HG03520 (cell line): ENCODE data around the gene STARD3.
A peak's percentile ranks its signal among the peaks of the same experiment; 100 is the strongest.
"Not testable (repeated sequence)": the region's sequence is repeated elsewhere in the genome, so short reads cannot be mapped to it uniquely, and the experiment has no call there.

Source experiments
- ATAC-seq: cut with Tn5 transposase; IDR thresholded peaks from one replicate; pipeline ENCODE4 v1.9.1; 2021; ENCODE audit warnings: mild to moderate bottlenecking, moderate library complexity; ENCODE audit not compliant: unreplicated experiment

The STARD3 gene

DNA sequence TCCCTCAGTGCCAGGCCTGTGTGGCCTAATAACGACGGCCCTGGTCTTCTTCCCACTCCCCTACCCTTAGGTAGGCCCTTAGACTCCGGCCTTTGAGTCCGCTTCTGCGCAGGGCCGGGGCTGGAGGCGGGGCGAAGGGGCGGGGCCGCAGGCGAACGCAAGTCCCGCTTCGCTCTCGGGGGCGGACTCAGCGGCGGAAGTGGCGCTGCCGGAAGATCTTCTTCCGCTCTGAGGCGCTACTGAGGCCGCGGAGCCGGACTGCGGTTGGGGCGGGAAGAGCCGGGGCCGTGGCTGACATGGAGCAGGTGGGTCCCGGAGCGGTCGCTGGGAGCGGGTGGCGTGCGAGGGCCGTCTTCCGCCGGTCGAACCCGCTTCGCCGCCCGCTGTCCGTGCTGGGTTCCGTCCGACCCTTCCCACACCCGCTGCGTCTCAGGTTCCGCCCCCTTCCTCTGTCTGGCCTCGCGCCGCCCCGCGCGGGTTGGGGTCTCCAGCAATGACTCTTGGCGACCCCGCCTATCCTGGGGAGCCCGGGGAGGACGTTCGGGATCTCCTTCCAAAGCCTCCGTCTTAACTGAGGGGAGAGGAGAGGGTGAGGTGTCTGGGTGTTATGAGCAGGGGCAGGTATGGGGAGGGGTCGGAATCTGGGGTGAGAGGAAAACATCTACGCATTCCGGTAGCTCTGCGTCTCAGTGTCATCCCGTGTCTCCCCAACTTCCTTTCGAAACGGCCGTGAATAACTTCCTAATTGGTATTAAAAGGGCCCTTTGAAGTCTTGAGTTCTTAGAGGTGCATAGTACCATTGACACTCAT, at the start of gene STARD3:
Gene STARD3 (plus strand): TSS at position 218 of the 810 bp plus-strand sequence. CDS start 16,388 bp downstream, outside the sequence.
- ATAC-seq = peak; percentile 60

DNA sequence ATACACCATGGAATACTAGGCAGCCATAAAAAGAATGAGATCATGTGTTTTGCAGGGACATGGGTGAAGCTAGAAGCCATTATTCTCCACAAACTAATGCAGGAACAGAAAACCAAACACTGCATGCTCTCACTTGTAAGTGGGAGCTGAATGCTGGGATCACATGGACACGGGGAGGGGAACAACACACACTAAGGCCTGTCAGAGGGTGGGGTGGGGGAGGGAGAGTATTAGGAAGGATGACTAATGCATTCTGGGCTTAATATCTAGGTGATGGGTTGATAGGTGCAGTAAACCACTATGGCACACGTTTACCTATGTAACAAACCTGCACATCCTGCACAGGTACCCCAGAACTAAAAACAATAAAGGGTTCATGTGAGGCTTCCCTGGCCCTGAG, 46.8 kb upstream of the STARD3 start:
- not testable (repeated sequence) for ATAC-seq

DNA sequence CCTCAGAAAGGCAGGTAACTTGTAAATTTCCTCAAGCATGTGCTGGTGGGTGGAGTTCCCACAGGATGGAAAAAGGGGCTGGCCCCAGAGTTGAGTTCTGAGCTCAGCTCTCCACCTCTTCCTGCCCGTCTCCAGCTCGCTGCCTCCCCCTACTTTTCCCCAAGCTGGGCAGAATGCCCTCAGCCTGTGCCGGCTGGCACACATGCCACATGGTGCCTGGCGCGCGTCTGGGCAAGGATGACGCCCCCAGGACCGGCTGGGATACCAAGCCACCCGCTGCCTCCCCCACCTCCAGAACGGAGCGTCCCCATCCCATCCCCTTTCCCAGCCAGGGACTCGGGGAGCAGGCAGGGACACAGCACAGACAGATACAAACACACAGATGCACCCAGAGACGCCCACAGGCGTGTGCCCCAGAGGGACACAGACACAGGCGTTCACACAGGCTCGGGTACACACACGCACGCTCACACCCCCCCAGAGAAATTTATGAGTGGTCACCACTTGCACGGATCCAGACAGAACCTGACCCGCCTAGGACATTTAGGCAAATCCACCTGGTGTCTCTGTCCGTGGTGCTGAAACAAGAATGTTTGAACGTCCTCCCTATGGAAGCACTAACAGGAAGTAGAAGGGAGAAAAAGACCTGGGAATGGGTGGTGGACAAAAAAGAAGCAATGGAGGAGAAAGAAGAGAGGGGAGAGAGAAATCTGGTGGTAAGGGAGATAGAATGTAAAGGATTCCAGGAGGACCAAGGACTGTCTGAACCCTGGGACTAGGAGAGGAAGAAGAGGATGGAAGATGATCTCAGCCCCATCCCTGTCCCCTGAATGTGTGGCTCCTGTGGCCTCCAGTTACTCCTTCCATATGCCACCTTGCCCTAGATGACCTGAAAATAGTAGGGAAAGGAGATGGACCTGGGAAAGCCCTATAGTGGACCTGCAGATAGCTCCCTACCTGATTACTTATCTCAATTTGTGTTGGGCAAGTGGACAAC, 44.7 kb upstream of the STARD3 start:
- ATAC-seq = no peak

DNA sequence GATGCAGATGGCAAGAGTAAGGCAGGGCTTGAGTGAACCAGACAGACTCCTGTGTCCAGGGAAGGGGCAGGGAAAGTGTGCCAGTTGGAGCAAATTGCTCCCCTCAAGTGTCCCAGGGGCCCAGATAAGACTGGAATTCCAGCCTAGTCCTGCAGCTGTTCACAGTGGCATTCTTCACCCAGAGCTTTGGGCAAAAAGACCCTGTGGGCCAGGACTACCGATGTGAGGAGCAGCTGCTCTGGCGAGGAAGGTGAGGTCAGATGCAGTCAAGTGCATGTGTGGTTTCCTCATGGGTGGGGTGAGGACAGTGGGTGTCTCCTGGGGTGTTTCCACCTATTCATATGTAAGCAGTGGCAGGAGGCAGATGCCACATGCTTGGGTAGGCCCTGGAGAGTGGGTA, 43.6 kb upstream of the STARD3 start:
- ATAC-seq = no peak

DNA sequence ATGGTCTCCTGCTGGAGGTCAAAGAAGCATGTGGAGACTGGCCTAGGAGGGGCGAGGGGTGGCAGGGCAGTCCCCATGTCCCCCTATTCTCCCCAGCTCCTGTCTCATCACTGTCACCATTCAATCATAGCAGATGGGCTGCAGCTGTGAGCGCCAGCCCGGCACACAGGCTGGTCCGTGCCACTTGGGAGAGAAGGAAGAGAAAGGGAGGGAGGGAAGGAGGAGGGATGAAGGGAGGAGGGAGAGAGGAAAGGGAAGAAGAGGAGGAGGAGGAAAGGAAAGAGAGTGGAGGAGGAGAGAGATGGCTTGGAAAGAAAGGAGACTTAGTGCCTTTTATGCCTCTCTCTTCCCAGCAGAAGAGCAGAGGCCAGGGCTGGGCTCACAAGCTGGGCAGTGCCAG, 41.6 kb upstream of the STARD3 start:
- no peak for ATAC-seq

DNA sequence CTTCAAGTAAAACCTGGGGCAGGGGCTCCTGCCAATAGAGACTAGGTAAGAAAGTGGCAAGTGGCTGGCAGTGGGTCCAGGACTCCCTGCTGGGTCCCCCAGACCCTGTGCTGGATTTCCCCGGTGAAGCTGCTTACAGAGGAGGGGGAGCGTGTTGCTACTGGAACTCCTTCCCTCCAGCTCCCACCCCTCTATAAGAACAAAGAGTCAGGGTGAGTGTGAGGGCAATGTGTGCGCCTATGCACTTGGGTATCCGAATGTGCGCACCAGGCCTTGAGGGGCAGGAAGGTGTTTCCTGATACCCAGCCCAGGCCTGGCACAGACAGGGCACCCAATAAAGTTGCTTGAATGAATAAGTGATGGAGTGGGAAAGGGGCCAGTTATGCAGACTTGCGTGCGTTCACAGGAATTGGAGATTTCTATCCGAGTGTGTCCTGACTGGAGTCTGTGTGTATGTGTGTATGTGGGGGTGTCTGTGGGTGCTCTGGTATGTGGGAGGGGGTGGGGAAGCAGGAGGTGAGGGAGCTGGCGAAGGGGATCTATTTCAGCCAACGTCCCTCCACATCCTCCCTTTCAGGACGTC, 40.9 kb upstream of the STARD3 start:
- ATAC-seq = no peak

DNA sequence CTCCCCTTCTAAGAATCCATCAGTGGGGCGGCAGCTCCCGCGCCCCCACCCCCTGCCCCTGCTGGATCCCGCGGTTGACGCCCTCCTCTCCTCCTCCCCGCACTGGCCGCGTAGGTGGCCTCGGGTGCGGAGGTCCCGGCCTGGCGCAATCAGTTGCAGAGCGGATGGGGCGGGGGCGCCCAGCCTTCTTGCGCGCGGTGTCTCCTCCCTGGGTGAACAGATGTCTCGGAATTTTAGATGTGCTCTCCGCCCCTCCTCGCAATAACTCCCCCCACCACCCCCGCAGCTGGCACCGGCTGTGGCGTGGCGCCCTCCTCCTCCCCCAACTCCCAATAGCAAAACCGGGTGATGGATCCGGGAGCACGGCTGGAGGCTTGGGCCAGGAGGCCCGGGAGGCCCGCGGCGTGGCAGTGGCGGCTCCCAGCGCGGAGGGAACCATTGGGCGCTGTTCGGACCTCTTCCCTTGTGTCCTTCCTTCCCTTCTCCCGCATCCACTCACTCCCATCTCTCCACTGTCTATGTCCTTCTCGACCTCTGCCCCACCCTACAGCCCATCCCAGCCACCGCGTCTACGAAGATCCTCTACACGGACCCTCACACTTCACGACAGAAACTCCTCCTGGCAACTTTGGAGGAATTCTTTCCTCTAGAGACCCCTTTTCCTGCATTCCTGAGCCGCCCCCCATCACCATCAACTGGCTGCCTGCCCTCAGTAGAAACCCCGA, 40.2 kb upstream of the STARD3 start:
- no peak for ATAC-seq

DNA sequence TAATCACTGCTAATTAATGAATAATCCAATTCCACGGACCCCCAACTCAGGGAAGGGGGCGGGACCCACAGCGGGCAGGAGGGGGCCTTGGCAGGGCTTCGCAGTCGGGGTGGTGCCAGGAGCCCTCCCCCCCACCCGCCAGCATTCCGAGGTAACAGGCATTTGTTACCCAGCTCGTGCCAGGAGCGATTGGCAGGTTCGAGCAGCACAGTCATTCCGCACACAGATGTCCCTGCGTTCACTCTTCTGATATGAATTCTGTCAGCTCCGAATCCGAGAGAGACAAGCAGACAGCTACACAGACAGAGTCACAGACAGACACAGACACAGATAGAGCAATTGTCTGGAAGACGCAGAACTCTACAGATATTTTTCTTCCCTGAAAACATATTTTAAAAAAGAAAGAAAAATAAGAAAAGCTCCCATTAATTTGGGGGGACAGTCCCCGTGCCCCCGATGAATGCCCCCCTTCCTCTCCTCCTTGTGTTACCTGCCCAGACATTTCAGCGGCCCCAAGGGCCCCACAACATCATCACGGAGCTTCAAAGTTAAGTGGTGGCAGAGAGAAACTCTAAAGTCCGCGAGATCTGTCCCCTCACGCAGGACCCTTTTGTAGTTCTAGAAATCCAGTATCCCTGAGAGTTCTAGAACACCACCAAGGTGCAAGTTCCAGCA, 39.4 kb upstream of the STARD3 start:
- ATAC-seq = no peak

DNA sequence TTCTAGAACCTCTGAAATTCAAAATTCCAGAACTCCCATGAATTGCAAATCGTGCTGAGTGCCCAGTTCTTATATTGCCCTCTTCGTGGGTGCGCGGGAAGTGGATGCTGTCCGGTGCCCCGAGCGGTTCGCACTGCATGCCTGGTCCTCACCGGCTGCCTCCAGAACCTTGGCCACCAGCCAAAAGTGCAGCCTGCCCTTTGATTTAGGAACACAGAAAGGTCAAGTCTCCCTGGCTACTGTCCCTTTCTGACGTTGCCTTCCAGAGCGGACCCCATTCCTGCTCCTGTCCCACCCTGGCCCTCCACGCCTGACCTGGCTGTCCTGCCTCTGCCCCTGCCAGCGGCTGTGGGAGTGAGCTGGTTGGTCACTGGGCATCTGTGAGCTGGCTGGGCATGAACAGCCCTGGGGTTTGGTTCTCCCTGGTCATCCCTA, 38.9 kb upstream of the STARD3 start:
- no peak for ATAC-seq

DNA sequence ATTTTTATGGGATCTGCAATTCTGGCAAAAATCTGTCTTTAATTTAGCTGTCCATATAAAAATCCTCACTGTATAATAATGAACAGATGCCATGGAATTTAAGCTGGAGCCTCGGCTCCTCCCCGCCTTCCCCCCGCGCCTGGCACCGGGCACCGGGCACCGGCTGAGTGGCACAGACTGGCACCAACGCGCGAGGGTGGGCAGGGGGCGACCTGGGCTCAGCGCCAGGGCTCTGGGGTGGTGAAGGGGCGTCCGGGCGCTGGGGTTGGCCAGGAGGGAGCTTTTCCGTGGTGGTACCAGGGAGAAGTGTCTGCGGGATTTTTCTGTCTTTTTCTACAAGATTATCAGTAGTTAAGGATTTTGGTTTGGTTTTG, 38.3 kb upstream of the STARD3 start:
- ATAC-seq = no peak

DNA sequence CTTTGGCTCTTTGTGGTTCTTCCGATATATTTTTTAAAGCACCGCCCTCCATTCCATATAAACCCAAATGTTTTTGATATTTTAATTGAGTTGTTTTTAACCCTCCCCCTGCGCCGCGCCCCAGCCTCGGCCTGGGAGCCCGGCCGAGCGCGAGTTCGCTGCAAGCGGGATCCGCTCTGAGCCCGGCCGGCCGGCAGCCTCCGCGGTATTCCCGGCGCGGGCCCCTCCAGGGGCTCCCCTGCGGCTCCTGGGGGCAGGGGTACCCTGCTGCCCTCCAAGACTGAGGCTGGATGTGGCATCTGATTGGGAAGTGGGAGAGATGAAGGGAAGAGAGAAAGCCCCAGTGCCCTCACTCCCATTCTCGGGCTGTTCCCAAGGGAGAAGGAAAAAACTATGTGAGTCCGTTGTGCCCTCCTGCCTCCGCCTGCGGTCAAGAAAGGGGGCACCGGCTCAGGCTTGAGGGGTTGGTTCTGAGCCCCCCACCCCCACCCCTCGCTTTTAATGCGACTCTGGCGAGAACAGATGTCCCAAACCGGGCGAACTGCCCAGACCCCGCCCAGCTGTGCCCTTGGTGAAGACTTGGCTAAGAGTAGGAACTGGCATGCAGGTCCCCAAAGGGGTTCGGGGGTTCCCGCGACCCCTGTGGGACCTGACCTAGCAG, 37.8 kb upstream of the STARD3 start:
- no peak for ATAC-seq

DNA sequence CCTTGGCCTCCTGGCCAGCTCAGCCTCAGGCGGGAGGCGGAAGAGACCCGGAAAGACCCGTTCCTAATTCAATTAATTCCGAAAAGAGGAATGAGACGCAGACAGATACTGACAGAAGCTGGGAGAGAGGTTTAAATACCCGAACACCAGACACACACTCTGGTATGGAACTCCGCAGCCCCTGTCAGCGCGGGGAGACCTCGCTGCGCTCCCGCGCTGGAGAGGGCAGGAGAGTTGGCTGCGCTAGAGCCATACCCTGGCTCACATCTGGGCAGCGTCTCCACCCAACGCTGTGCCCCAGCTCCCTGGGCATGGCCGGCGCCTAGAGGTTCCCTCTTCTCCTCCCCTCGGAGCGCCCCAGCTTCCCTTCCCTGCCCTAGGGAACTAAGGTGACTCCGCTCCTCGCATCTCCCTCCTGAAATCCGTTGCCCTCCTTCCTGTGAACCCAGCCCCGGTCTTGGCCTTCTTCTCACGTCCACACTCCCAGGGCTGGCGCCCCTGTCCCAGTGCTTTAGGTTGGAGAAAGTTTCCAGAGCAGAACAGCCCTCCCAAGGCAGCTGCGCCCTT, 37.2 kb upstream of the STARD3 start:
- no peak for ATAC-seq

DNA sequence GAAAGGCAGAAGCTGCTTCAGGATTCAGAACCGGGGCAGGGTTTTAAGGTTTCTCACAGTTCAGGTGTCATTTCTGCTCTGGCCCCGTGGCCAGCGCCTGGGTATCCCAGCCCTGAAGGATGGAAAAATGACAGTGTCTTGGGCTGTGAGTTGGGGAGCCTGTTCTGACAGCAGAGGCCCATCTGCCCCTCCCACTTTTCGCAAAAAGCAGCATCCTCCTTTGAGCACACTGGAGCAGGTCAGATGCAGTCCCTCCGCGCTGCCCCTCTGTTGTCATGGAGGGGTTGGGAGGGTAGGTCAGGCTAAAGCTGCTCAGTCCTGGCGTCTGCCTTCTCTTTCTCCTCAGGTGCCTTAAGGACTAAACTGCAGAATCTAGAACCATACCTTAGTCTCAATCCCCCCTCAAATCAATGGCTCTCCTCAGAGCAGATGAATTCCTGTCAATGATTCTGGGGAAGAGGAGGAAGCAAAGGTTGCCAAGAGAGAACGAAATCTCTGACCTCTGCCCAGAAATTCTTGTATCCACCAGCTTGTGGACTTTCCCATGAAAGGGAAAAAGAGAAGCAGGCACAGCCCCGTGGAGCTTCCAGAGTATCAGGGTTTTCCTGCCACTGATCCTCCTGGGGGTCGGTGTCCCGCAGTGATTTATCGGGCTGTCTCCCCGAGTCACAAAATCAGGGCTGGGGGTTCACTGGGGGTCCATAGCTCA, 36.5 kb upstream of the STARD3 start:
- no peak for ATAC-seq

DNA sequence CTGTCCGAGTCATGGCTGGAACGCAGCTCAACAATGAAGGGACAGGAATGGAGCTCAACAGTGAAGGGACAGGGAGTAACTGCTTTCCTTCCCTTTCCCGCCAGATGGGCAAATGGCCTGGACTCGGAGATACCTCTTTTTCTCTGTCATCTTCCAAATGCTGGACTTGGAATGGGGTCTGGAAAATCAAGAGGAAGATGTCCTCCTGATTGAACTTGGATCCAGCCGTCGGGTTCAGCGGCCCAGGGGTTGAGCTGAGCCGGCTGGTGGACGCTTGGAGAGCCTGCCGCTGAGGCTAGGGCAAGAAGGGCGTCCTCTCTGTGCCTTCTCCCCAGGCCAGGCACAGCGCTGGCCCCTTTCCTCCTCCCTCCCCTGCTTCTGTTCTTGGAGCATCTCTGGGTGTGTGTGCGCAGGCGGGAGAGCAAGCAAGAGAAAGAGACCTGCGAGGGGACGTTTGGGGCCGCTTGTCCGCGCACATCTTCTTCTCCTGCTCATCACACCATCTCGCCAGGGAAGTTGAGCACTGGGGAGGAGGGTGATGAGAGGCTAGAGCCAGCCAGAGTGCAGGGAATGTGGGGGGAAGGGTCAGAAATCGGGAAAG, 35.8 kb upstream of the STARD3 start:
- no peak for ATAC-seq

DNA sequence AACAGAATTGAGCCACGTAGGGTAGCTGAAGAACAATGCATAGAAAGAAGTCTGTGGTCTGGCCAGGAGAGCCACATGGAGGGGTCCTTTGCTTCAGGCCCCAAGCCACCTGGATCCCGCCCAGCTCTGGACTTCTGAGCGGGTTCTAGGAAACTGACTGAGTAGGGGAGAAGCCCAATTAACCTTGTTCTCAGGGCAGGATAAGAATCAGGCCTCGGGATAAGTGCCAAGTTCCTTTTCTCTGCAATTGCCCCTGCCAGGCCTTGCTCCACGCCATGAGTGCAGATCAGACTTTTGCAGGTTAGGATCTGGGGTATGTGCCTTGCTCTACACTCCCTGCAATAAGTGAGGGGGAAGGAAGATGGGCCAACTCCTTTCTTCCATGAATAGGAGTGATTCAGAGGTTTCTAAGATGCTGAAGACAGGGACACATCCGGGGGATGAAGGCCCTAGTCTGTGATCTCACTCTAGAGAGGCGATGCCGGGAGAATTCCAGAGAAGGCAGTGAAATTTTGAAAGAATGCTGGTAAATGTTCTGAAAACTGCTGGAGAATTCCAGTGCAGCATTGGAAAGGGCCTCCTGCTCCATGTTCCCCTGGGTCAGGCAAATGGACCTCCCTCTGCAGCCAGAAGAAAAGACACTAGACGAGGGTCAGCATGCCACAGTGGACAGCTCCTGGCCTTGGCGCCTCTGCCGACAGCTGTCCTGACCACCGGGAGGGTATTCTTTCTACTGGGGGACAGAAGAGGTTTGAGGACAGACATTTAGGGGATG, 35.0 kb upstream of the STARD3 start:
- no peak for ATAC-seq

DNA sequence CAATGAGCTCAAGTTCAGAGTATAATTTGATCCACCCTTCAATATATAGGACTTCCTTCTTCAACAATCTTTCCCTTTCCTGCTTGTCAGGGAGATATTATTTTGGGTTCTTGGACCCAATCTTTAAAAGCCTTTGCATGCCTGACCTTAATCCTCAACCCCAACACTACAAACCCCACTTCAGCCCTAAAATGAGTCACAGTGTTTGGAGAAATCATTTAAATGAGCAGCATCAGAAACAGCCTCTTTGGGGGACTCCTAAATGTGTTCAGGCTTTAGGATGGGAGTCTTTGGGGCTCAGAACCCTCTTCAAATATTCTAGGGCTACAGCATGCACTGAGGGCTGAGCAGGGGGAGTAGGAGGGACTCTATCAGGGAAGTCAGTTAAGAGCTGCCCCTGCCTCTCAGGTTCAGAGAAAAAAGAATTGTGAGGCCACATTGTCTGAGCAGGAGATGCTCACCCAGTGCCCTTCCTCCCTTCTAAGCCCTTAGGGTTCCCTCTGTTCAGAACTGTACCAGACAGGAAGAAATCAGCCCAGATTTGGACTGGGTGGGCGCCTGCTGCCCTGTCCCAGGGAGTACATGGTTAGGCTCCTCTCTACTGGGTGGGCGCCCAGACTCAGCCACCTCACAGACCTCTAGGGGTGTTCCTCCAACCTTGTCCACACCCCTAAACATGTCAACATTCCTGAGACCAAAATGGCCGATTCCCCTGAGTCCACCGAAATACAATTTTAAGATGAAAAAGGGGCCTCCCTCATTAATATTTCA, 34.2 kb upstream of the STARD3 start:
- ATAC-seq = no peak
